ENCODE results near the gene RAB11FIP3. TPM values are rescaled to one million over a fixed set of nuclear protein-coding genes. Genes with fewer than 3 reads are reported as not detected.

Gene RAB11FIP3
- polyA plus RNA-seq, 2 of the 4 experiments (the other 2 are of a cell fraction), result 6.7 to 18.0 TPM

GRCh38 chr16:424623-425081 is 797 bp upstream of the RAB11FIP3 start:
- Histone ChIP-seq H3K4me2 (peak overlapping the region; percentile 91), H3K9me3 (no peaks in the 10 kb centered on the region), H3K4me3 (peak overlapping the region; percentile 72), H3K27ac (peak overlapping the region; percentile 85 to 91), H3K4me1 (peaks cover 24% of the 10 kb centered on the region)
- DNase-seq (ENCODE audit: low read depth in 1 of 2, low spot score in 1 of 2) (peak in 1 of 2 experiments; percentile 40), ATAC-seq (peak; percentile 40 to 60), FAIRE-seq (no peak)
- 34% methylated on average over 21 of the region's 31 CpGs for WGBS (ENCODE audit: missing lambda C conversion rate)
- ChIA-PET POLR2A (interaction anchor here (0.9 to 2.0 kb wide), 3 partner anchors 16 to 103 kb away, joined by 3 to 5 read pairs (median 4); partner anchors contain the start of genes CAPN15 and DECR2), CTCF (interaction anchor here (0.6 to 4.0 kb wide), 10 partner anchors 10 to 102 kb away, joined by 3 to 14 read pairs (median 4); partner anchors contain the start of genes DECR2 and NME4)
- no peak for TF ChIP-seq RCOR1 (IDR thresholded peaks at IDR 0.05; ENCODE audit: low read depth, low read length)
- no peak for TF ChIP-seq HOXB5 (CRISPR knock-in tag; IDR thresholded peaks at IDR 0.05)
- TF ChIP-seq MAFK (IDR thresholded peaks at IDR 0.05; ENCODE audit: partially characterized antibody), result no peak
- TF ChIP-seq, protein P1, sequence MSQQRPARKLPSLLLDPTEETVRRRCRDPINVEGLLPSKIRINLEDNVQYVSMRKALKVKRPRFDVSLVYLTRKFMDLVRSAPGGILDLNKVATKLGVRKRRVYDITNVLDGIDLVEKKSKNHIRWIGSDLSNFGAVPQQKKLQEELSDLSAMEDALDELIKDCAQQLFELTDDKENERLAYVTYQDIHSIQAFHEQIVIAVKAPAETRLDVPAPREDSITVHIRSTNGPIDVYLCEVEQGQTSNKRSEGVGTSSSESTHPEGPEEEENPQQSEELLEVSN (IDR thresholded peaks at IDR 0.05; ENCODE audit: borderline replicate concordance, low read depth), result no peak
- no peak for TF ChIP-seq FOXS1 (CRISPR knock-in tag; IDR thresholded peaks at IDR 0.05)
- no peak for TF ChIP-seq NFE2L2 (conservative IDR thresholded peaks at IDR 0.05; ENCODE audit: low read length)
- TF ChIP-seq NR3C1 (IDR thresholded peaks at IDR 0.05), result no peak
- no peak for TF ChIP-seq REST (IDR thresholded peaks at IDR 0.05)
- no peak for TF ChIP-seq CTCF (IDR thresholded peaks at IDR 0.05)
- no peak for TF ChIP-seq SREBF2 (IDR thresholded peaks at IDR 0.05)
- TF ChIP-seq, protein P2, sequence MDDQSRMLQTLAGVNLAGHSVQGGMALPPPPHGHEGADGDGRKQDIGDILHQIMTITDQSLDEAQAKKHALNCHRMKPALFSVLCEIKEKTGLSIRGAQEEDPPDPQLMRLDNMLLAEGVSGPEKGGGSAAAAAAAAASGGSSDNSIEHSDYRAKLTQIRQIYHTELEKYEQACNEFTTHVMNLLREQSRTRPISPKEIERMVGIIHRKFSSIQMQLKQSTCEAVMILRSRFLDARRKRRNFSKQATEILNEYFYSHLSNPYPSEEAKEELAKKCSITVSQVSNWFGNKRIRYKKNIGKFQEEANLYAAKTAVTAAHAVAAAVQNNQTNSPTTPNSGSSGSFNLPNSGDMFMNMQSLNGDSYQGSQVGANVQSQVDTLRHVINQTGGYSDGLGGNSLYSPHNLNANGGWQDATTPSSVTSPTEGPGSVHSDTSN (IDR thresholded peaks at IDR 0.05), result no peak
- no peak for TF ChIP-seq FOSB (CRISPR knock-in tag; IDR thresholded peaks at IDR 0.05)
- no peak for TF ChIP-seq POLR2AphosphoS2 (conservative IDR thresholded peaks at IDR 0.05; ENCODE audit: low read length)
- TF ChIP-seq RARB (CRISPR knock-in tag; IDR thresholded peaks at IDR 0.05), result no peak
- TF ChIP-seq ELK1 (IDR thresholded peaks at IDR 0.05; ENCODE audit: low read depth, low read length), result no peak

GRCh38 chr16:425740-426114 is 278 bp downstream of the RAB11FIP3 start:
- Histone ChIP-seq H3K27ac (peak overlapping the region; percentile 85 to 91), H3K4me1 (peaks cover 24% of the 10 kb centered on the region), H3K9me3 (no peaks in the 10 kb centered on the region), H3K4me2 (peak overlapping the region; percentile 91), H3K4me3 (peak overlapping the region; percentile 72)
- WGBS (ENCODE audit: missing lambda C conversion rate), result no CpG with 5 or more reads among the region's 63 CpGs
- POLR2A ChIA-PET, result interaction anchor here (1.5 to 2.0 kb wide), 2 partner anchors 24 to 102 kb away, joined by 4 to 5 read pairs; partner anchors contain the start of genes CAPN15 and DECR2
- ATAC-seq, result peak in 1 of 2 experiments; percentile 65; a peak in 4 of 6 replicates
- no peak for DNase-seq (ENCODE audit: low read depth in 1 of 2, low spot score in 1 of 2)
- no peak for FAIRE-seq
- TF ChIP-seq ESRRA (IDR thresholded peaks at IDR 0.05; ENCODE audit: borderline replicate concordance, low read length) (no peak), JUN (IDR thresholded peaks at IDR 0.05) (peak in 1 of 2 experiments; percentile 40; a peak in 1 of 5 replicates)
- CTCF ChIA-PET, result interaction anchor here (0.6 to 4.0 kb wide), 5 partner anchors 25 to 115 kb away, joined by 3 to 14 read pairs (median 4); partner anchors contain the start of gene DECR2

All from A549 (cell line).